ENCODE data around the gene MUC4. TPM values are rescaled to one million over a fixed set of nuclear protein-coding genes. Genes with fewer than 3 reads are reported as not detected.

The MUC4 gene
- total RNA-seq, 4 donors from 2014 or later: 0.26 to 1.0 (median 0.30) TPM

- Histone ChIP-seq H3K36me3 (no peaks in the 10 kb centered on the region), H3K9me3 (no peaks in the 10 kb centered on the region), H3K4me3 (no peak overlapping the region), H3K27me3 (no peaks in the 10 kb centered on the region), H3K4me1 (no peaks in the 10 kb centered on the region), H3K27ac (no peak overlapping the region)
- intact Hi-C loops (cut with DNase I; ENCODE audit: low total_unique reads): no loop called here
- no peak for DNase-seq
- TF ChIP-seq POLR2A (IDR thresholded peaks at IDR 0.05): no peak
- TF ChIP-seq CTCF (IDR thresholded peaks at IDR 0.05): no peak
Observed at GRCh38 chr3:195810455-195810845, 1.3 kb downstream of the MUC4 start.

DNA sequence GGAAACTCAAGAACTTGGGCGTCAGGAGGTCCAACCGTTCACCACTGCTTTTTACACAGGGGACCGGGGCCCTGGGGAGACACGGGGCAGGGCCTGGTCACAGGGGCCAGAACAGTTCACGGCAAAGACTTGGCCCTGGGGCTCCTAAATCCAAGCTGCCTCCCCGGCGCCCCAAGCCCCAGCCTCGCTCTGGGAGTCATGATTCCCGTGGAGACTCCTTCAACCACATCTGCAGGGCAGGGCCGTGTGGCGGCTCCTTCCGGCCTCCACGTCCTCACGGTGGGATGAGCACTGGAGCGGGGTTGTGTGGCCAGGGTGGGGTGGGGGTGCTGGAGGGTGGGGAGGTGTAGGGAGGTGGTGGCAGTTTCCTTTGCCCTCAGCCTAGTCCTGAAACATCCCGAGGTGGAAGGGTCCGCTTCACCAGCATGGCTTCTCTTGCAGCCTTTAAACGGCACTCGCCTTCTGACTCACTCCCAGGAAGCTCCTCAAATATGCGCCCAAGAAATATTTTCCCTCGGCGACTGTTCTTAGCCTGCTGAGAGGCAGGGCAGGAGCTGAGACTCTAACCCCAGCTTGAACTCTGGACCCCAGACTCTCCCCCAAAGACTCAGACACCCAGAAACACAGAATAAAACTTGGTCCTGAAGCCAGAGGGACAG, 1.8 kb downstream of the MUC4 start:
- TF ChIP-seq CTCF (IDR thresholded peaks at IDR 0.05) (no peak), POLR2A (IDR thresholded peaks at IDR 0.05) (no peak)
- intact Hi-C loops (cut with DNase I; ENCODE audit: low total_unique reads): no loop called here
- Histone ChIP-seq H3K36me3 (no peaks in the 10 kb centered on the region), H3K27me3 (no peaks in the 10 kb centered on the region), H3K27ac (no peak overlapping the region), H3K4me3 (no peak overlapping the region), H3K4me1 (no peaks in the 10 kb centered on the region), H3K9me3 (no peaks in the 10 kb centered on the region)
- no peak for DNase-seq

- TF ChIP-seq CTCF (IDR thresholded peaks at IDR 0.05) (no peak), POLR2A (IDR thresholded peaks at IDR 0.05) (no peak)
- Histone ChIP-seq H3K27me3 (no peaks in the 10 kb centered on the region), H3K4me3 (no peak overlapping the region), H3K36me3 (no peaks in the 10 kb centered on the region), H3K27ac (no peak overlapping the region), H3K4me1 (no peaks in the 10 kb centered on the region), H3K9me3 (no peaks in the 10 kb centered on the region)
- DNase-seq: no peak
- intact Hi-C loops (cut with DNase I; ENCODE audit: low total_unique reads): no loop called here
Observed at GRCh38 chr3:195809291-195809785, 2.4 kb downstream of the MUC4 start.

DNA sequence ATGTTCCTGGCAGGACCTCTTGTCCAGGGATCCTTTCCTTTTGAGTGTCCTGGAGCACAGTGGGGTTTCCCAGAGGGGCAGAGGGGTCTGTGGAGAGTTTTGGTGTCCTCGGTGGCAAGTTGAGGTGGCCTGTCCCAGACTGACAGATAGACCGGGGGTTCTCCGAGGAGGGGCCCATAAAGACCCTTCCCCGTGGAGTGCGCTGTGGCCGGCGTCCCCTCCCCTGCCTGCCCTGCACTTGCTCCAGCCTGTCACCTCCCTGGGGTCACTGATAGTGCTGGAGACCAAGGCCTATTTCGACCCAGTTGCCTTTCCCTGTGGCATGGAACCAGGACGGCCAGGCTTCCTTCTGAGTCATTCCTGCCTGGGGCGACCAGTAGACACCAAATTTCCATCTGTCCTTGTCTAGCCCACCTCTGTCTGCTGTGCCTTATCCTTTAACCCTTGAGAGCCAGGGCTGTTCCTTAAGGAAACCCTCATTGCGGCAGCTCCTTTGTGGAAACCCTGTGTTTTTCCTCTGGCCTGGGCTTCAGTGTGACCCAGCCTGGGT, 2.9 kb downstream of the MUC4 start:
- H3K27ac ChIP-seq: no peak overlapping the region
- H3K4me3 ChIP-seq: no peak overlapping the region
- H3K4me1 ChIP-seq: no peaks in the 10 kb centered on the region
- H3K9me3 ChIP-seq: no peaks in the 10 kb centered on the region
- intact Hi-C loops (cut with DNase I; ENCODE audit: low total_unique reads): no loop called here
- no peak for DNase-seq
- H3K36me3 ChIP-seq: no peaks in the 10 kb centered on the region
- TF ChIP-seq CTCF (IDR thresholded peaks at IDR 0.05) (no peak), POLR2A (IDR thresholded peaks at IDR 0.05) (no peak)
- no peaks in the 10 kb centered on the region for H3K27me3 ChIP-seq

DNA sequence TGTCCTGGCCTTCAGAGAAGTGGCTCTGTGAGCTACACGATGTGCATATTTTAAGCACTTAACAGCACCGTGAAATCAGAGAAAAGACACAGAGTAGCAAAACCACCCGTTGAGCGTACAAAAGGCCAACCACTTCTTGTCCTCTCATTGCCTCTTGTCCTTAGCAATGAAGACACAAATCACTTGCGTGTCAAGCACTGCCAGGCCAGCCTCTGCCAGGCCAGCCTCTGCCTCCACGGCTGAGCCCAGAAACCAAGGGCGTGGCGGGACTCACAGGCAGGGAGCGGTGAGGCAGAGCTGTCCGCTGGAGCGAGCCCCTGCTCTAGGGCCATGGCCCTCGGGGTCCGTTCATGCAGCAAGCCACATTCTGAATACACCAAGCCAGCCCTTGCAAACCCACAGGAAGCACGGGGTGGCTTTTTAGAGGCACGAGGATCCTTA, 4.0 kb downstream of the MUC4 start:
- TF ChIP-seq POLR2A (IDR thresholded peaks at IDR 0.05) (no peak), CTCF (IDR thresholded peaks at IDR 0.05) (no peak)
- peaks cover 0 to under 1% of the 10 kb centered on the region in 2 donors for H3K4me1 ChIP-seq
- no peak overlapping the region for H3K4me3 ChIP-seq
- no peak overlapping the region for H3K27ac ChIP-seq
- H3K9me3 ChIP-seq: no peaks in the 10 kb centered on the region
- H3K36me3 ChIP-seq: no peaks in the 10 kb centered on the region
- intact Hi-C loops (cut with DNase I; ENCODE audit: low total_unique reads): no loop called here
- no peaks in the 10 kb centered on the region for H3K27me3 ChIP-seq
- no peak for DNase-seq
